NT2/D1 (cell line): ENCODE results near the gene CAMK2G.
"Not testable (repeated sequence)": the region's sequence is repeated elsewhere in the genome, so short reads cannot be mapped to it uniquely, and the experiment has no call there.

Experiments used
- SUZ12 ChIP-seq: IDR thresholded peaks from 2 replicates; pipeline ENCODE4 v1.6.1; 2011; ENCODE audit not compliant: insufficient read length, insufficient read depth; ENCODE audit errors: extremely low read depth
- YY1 ChIP-seq: IDR thresholded peaks from 2 replicates; pipeline ENCODE4 v1.6.1; 2011; ENCODE audit not compliant: insufficient read length, insufficient read depth
- ZNF274 ChIP-seq: IDR thresholded peaks from 2 replicates; pipeline ENCODE4 v1.6.1; 2011; ENCODE audit warnings: mild to moderate bottlenecking, low read depth, low read length

DNA sequence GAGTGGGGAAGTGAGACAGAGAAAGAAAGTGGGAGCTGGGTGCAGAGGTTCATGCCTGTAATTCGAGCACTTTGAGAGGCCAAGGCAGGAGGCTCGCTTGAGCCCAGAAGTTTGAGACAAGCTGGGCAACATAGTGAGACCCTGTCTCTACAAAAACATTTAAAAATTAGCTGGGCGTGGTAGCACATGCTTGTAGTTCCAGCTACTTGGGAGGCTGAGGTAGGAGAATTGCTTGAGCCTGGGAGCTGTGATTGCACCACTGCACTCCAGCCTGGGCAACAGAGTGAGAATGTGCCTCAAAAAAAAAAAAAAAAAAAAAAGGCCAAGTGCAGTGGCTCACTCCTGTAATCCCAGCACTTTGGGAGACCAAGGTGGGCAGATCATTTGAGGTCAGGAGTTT lies 16.5 kb upstream of the CAMK2G start:
- TF ChIP-seq ZNF274, YY1, SUZ12: not testable (repeated sequence)
